NCI-H1930 (cell line): ENCODE results near the gene SLC37A4.
"Not testable (repeated sequence)": the region's sequence is repeated elsewhere in the genome, so short reads cannot be mapped to it uniquely, and the experiment has no call there.

Experiments used
- DNase-seq, 2 experiments: peaks; one replicate each; lab custom pipeline; 2025; lab: John Stamatoyannopoulos, UW

Gene SLC37A4

DNA sequence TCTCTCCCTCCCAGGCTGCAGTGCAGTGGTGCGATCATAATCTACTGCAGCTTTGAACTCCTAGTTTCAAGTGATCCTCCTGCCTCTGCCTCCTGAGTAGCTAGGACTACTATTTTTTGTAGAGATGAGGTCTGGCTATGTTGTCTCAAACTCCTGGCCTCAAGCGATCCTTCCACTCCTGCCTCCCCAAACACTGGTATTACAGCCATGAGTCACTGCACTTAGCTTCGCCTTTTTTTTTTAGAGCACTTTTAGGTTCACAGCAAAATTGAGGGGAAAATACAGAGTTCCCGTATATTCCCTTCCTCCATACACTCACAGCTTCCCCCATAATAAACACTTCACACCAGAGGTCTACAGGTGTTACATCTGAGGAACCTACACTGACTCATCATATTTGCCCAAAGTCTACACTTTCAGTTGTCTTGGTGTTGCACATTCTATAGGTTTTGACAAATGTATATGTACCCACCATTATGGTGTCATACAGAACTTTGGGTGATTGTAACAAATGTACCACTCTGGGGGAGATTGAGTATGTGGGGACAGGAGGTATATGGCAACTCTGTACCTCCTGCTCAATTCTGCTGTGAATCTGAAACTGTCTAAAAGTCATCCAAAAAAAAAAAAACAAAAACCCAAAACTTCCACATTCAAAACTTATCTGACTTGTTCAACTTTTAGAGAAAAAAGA, 11.3 kb upstream of the SLC37A4 start:
- no peak for DNase-seq

GRCh38 chr11:119039471-119039870, 8.8 kb upstream of the SLC37A4 start:
- not testable (repeated sequence) for DNase-seq

DNA sequence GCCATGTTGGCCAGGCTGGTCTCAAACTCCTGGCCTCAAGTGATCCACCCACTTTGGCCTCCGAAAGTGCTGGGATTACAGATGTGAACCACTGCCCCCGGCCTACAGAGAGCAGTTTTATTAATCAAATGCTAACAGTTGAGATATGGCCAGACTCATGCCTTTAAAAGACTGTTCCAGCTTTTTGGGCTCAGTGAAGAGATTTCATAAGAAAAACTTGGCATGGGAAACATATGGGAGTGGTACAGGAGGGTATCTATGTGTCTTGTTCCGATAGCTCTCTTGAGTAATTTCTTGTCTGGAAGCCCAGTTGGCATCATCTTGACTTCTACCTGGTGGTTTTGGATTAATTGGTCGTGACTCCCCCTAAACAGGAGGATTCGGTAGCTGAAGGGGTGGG, 8.2 kb upstream of the SLC37A4 start:
- DNase-seq = no peak

DNA sequence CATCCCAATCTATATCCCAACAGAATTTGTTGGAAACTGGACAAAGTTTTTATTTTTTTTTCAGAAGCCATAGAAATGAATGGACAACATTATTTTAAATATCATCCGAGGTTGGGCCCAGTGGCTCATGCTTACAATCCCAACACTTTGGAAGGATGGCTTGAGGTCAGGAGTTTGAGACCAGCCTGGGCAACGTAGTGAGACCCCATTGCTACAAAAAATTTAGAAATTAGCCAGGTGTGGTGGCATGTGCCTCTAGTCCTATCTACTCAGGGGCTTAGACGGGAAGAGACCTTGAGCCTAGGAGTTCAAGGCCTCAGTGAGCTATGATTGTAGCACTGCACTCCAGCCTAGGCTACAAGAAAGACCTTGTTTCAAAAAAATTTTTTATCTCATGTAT, 4.1 kb upstream of the SLC37A4 start:
- DNase-seq = no peak

DNA sequence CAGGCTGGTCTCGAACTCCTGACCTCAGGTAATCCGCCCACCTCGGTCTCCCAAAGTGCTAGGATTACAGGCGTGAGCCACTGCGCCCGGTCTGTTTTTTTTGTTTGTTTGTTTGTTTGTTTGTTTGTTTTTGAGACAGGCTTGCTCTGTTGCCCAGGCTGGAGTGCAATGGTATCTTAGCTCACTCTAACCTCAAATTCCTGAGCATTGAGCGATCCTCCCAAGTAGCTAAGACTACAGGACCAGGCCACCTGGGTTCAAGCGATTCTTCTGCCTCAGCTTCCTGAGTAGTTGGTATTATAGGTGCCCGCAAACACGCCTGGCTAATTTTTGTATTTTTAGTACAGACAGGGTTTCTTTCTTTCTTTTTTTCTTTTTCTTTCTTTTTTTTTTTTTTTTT, 2.7 kb upstream of the SLC37A4 start:
- DNase-seq = not testable (repeated sequence)

- DNase-seq = no peak
Measured at GRCh38 chr11:119031912-119032280, 1.2 kb upstream of the SLC37A4 start.

GRCh38 chr11:119030029-119030328, 698 bp downstream of the SLC37A4 start:
- DNase-seq = no peak

DNA sequence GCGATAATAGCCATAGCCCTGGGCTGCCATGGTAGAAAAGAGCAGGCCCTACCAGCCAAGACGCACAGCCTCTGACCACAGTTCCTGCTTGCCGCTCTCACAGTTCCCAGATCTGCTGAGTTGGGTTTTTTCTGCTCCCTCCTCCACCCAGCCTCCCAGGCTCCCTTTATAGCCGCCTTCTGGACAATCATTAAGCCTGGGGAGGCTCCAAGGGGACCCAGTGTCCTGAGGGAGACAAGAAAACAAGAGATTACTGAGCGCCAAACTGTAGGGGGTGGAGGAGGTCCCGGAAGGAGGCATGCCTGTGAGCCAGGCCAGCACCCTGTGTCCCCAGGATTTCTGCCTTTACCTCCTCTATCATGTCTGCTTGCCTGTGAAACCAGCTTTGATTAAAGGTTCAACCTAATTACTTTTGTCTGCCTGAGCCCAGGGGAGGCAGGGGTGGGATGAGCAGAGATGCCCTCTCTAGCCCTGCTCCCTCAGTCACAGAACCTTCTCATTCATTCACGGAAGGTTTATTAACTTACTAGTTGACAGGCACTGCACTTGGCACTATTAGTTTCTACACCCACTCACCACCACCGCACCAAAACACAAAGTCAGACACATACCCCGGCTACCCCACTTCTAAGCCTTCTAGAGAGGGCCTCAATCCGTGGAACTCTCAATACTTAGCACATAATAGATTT, 1.2 kb downstream of the SLC37A4 start:
- no peak for DNase-seq

DNA sequence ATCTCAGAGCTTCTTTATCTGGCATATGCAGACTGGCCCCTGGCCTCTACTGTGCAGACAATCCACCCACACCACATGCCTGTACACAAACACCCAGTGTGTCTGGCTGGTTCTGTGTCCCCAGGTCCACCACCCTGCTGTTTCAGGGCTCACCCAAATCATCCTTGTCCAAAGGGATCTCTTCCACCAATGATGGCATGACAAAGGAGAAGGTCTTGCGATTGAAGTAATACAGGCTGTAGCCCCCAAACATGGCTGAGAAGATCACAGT, 1.7 kb downstream of the SLC37A4 start:
- no peak for DNase-seq

DNA sequence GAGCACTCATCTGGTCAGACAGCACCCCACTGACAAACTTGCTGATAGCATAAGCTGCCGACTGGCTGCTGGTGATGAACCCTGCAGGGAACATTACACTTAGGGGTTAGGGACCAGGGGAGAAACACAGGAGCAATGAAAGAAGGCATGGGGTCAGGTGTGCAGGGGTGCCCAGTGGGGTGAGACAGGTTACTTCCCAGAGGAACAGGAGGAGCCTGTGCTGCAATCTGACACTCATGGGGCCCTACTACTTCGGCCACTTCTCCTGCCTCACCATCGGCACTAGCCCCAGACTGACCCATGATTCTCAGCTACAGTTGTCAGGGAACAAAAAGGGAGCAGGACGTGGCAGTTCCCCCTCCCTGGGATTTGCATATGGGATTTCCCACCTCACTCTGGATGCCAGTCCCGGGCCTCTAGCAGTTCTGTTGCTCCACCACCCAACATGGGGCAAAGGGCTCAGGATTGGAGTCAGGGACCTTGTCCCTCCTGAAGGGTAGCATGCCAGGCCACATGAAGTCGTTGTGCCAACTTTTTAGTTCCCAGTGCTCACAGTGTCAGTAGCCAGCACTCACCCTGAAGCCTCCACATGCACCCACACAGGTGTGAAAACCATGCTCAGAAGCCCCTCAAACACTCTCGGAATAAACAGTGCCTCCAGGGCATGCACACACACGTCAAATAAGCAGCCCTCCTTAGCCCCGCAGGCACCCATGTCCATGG, 2.2 kb downstream of the SLC37A4 start:
- DNase-seq = no peak

GRCh38 chr11:119027561-119028345, 2.9 kb downstream of the SLC37A4 start:
- no peak for DNase-seq

GRCh38 chr11:119026970-119027369, 3.7 kb downstream of the SLC37A4 start:
- DNase-seq = no peak

GRCh38 chr11:119025978-119026766, 4.5 kb downstream of the SLC37A4 start:
- no peak for DNase-seq

- no peak for DNase-seq
Measured at GRCh38 chr11:119025541-119025940, 5.1 kb downstream of the SLC37A4 start.

DNA sequence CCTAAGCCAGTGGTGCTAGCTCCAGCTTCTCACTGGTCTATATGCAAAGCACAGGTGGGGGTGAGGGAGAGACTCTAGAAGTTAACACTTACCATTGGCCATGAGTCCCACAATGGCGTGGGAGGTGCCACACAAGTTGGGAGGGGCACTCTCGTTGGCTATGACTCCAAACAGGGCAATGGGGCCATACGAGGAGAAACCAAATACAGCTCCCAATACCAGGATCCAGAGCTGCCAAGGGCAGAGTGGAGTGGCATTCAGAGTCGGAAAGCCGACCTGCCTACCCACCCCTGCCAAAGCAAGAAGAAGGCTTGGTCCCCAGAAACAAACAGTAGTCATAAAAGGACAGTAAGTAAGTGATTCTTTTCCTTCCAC, 5.6 kb downstream of the SLC37A4 start:
- DNase-seq = no peak

DNA sequence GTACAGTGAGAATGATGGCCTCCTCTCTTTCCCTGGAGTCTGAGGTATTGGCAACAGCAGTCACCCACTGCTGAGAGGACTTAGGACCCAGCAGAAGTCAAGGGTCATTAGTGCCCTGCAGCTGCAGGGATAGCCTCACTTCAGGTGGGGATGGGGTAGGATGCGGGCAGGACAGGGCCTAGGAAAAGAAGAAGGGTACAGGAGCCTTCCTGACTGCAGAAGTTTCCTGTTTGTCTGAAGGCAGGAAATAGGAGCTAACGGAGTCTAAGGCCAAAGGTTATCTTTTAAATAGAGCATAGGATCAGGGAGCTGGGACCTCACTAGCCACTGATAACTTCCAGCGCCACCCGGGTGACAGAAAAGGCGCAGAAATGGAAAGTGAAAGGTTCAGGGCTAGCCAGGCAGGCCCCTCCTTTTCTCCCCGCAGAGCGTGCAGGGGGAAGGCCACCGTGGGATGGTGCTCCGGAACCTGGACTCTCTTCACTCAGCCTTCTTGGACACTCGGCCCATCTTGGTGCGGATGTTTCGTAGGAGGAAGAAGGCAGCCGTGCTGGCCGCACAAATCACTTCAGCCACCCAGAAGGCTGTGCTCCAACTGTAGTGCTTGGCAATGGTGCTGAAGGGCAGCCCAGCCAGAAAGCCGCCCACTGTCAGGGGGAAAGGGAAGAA, 6.1 kb downstream of the SLC37A4 start:
- DNase-seq = no peak

GRCh38 chr11:119023741-119024140, 6.9 kb downstream of the SLC37A4 start:
- no peak for DNase-seq

GRCh38 chr11:119021631-119022030, 9.0 kb downstream of the SLC37A4 start:
- DNase-seq = no peak

GRCh38 chr11:119019996-119020395, 10.7 kb downstream of the SLC37A4 start:
- DNase-seq = no peak

DNA sequence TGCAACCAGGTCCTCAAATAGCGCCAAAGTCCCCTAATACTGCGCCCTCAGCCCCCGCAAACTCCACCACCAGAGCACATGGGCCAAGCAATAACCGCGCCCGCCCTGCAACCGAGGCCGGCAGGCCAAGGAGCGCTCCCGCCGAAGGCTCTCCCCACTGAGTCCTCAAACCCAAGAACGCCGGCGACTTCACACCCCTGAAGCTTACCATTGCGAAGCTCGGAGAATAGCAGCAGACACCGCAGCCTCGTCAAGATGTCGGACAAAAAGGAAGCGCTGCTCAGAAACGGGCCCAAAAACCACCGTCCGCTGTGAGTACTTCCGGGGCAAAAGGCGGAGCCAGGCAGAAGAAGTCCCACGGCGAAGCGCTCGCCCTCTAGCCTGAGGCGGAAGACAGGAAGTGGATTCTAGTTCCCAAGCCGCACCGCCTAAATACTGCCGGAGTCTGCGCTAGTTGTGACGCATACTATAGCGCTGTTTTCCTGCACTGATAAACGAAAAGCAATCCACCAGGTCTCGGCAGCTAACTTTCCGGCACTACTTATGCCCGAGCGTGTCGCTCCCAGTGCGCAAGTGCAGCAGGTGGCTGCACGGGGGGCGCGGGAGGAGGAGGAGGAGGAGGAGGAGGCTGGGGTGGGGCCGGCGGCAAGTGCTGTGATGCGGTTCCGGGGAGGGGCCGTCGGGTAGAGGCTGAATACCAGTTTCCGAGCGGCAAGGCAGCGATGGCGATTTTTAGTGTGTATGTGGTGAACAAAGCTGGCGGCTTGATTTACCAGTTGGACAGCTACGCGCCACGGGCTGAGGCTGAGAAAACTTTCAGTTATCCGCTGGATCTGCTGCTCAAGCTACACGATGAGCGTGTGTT, 12.4 kb downstream of the SLC37A4 start, which contains the start of the genes RPS25 and TRAPPC4:
Gene RPS25 (minus strand): TSS at position 270 of the 865 bp plus-strand sequence. CDS start 59 bp downstream, at position 211.
Gene TRAPPC4 (plus strand): TSS at position 693 of the 865 bp plus-strand sequence. CDS start 30 bp downstream, at position 723.
- peak; percentile 89 to 94 for DNase-seq
